ENCODE results near the gene ZNF189. TPM values are rescaled to one million over a fixed set of nuclear protein-coding genes. Genes with fewer than 3 reads are reported as not detected.

ZNF189 gene
- polyA plus RNA-seq, 3 donors: 0.72 to 1.8 (median 1.2) TPM

GRCh38 chr9:101367323-101367722 lies 31.3 kb upstream of the ZNF189 start:
- Histone ChIP-seq H3K27me3 (ENCODE audit: control insufficient read depth in 2 of 2, insufficient read depth in 2 of 2, low read length in 2 of 2) (no peaks in the 10 kb centered on the region), H3K79me2 (ENCODE audit: insufficient read depth, low read length) (no peaks in the 10 kb centered on the region), H3K4me1 (ENCODE audit: control insufficient read depth in 1 of 2, insufficient read depth in 2 of 2, low read length in 2 of 2) (no peaks in the 10 kb centered on the region), H3K27ac (ENCODE audit: low read depth in 1 of 2, low read length in 2 of 2) (no peak overlapping the region), H3K36me3 (replicated peaks in 1 of 2; ENCODE audit: control insufficient read depth in 1 of 2, insufficient read depth in 2 of 2, low read length in 2 of 2) (no peaks in the 10 kb centered on the region), H3K9me3 (replicated peaks in 1 of 2; ENCODE audit: control insufficient read depth in 1 of 2, insufficient read depth in 1 of 2, low read length in 2 of 2) (no peaks in the 10 kb centered on the region), H3K4me3 (replicated peaks in 1 of 3; ENCODE audit: low read depth in 2 of 3, low read length in 3 of 3) (no peak overlapping the region), H3K9ac (ENCODE audit: insufficient read depth, low read length, poor library complexity, severe bottlenecking) (no peak overlapping the region), H4K20me1 (ENCODE audit: insufficient read depth, low read length) (no peaks in the 10 kb centered on the region), H2AFZ (ENCODE audit: insufficient read depth, low read depth, low read length, poor library complexity, severe bottlenecking) (no peak overlapping the region), H3K4me2 (replicated peaks; ENCODE audit: extremely low read depth, low read length, poor library complexity, severe bottlenecking) (no peak overlapping the region)
- Mint-ChIP-seq H3K27me3 (ENCODE audit: low read depth in 3 of 3) (peaks cover 0 to 4% (median 1%) of the 10 kb centered on the region in 3 donors), H3K36me3 (no peaks in the 10 kb centered on the region), H3K4me1 (no peaks in the 10 kb centered on the region), H3K9me3 (peaks cover 0 to 4% (median 2%) of the 10 kb centered on the region in 7 donors), H3K27ac (no peak overlapping the region), H3K4me3 (no peak overlapping the region)
- no peak for TF ChIP-seq CTCF (IDR thresholded peaks at IDR 0.05)
- intact Hi-C loops (cut with micrococcal nuclease): no loop called here
- DNase-seq: no peak
- 100% methylated on average over 1 of the region's 3 CpGs for WGBS (ENCODE audit: insufficient coverage)

- Histone ChIP-seq H3K9me3 (replicated peaks in 1 of 2; ENCODE audit: control insufficient read depth in 1 of 2, insufficient read depth in 1 of 2, low read length in 2 of 2) (no peaks in the 10 kb centered on the region), H3K27ac (ENCODE audit: low read depth in 1 of 2, low read length in 2 of 2) (no peak overlapping the region), H2AFZ (ENCODE audit: insufficient read depth, low read depth, low read length, poor library complexity, severe bottlenecking) (no peak overlapping the region), H3K27me3 (ENCODE audit: control insufficient read depth in 2 of 2, insufficient read depth in 2 of 2, low read length in 2 of 2) (no peaks in the 10 kb centered on the region), H3K36me3 (replicated peaks in 1 of 2; ENCODE audit: control insufficient read depth in 1 of 2, insufficient read depth in 2 of 2, low read length in 2 of 2) (no peaks in the 10 kb centered on the region), H3K79me2 (ENCODE audit: insufficient read depth, low read length) (no peaks in the 10 kb centered on the region), H4K20me1 (ENCODE audit: insufficient read depth, low read length) (no peaks in the 10 kb centered on the region), H3K4me1 (ENCODE audit: control insufficient read depth in 1 of 2, insufficient read depth in 2 of 2, low read length in 2 of 2) (no peaks in the 10 kb centered on the region), H3K4me2 (replicated peaks; ENCODE audit: extremely low read depth, low read length, poor library complexity, severe bottlenecking) (no peak overlapping the region), H3K4me3 (replicated peaks in 1 of 3; ENCODE audit: low read depth in 2 of 3, low read length in 3 of 3) (no peak overlapping the region), H3K9ac (ENCODE audit: insufficient read depth, low read length, poor library complexity, severe bottlenecking) (no peak overlapping the region)
- no peak overlapping the region for H3K27ac Mint-ChIP-seq
- no CpG with 5 or more reads among the region's 2 CpGs for WGBS (ENCODE audit: insufficient coverage)
- no peak for TF ChIP-seq CTCF (IDR thresholded peaks at IDR 0.05)
- no peaks in the 10 kb centered on the region for H3K4me1 Mint-ChIP-seq
- peaks cover 0 to 7% (median 4%) of the 10 kb centered on the region in 3 donors for H3K27me3 Mint-ChIP-seq (ENCODE audit: low read depth in 3 of 3)
- intact Hi-C loops (cut with micrococcal nuclease): no loop called here
- no peak overlapping the region for H3K4me3 Mint-ChIP-seq
- no peak for DNase-seq
- H3K36me3 Mint-ChIP-seq: no peaks in the 10 kb centered on the region
- peaks cover 0 to 2% (median 0%) of the 10 kb centered on the region in 7 donors for H3K9me3 Mint-ChIP-seq
Measured at GRCh38 chr9:101369286-101369685, 29.4 kb upstream of the ZNF189 start.

All from CD14-positive monocyte (primary cell).